Measurements from ENCODE around the gene ANKRD17. TPM values are rescaled to one million over a fixed set of nuclear protein-coding genes. Genes with fewer than 3 reads are reported as not detected.
"Not testable (repeated sequence)": the region's sequence is repeated elsewhere in the genome, so short reads cannot be mapped to it uniquely, and the experiment has no call there.

The ANKRD17 gene
- total RNA-seq, 1 donor from 2014 or later, result 42.7 TPM

- no peak for DNase-seq (ENCODE audit: low read depth in 2 of 2)
These were observed 52.4 kb downstream of the ANKRD17 start for GRCh38 chr4:73206236-73206635.

DNA sequence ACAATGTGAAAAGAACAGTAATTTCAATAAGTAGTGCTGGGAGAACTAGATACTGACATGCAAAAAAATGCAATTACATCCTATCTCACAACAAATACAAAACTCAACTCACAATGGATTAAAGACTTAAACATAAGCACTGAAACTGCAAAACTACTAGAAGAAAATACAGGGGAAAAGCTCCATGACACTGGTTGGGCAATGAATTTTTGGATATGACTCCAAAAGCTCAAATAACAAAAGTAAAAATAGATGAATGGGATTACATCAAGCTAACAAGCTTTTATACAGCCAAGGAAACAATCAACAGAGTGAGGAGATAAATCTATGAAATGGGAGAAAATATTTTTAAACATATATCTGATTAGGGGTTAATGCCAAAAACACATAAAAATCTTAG, 53.1 kb downstream of the ANKRD17 start:
- no peak for DNase-seq (ENCODE audit: low read depth in 2 of 2)

- DNase-seq (ENCODE audit: low read depth in 2 of 2), result not testable (repeated sequence)
These were observed 54.6 kb downstream of the ANKRD17 start for GRCh38 chr4:73203976-73204375.

DNA sequence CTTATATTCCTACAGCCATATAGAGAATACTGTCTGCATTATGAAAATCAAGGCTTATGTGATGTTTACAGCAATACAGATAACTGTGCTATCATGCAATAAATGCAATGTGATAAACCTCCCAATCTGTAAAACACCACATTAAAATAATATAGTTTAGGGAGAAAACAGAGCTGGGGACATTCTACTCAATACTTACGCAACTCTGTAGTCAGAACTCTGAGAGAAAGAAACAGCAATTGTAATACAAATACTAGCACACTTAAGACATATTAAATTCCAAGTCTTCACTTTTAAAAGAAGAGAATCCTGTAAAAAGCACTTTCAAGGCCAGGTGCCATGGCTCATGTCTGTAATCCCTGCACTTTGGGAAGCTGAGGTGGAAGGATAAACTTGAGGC, 61.4 kb downstream of the ANKRD17 start:
- no peak for DNase-seq (ENCODE audit: low read depth in 2 of 2)

DNA sequence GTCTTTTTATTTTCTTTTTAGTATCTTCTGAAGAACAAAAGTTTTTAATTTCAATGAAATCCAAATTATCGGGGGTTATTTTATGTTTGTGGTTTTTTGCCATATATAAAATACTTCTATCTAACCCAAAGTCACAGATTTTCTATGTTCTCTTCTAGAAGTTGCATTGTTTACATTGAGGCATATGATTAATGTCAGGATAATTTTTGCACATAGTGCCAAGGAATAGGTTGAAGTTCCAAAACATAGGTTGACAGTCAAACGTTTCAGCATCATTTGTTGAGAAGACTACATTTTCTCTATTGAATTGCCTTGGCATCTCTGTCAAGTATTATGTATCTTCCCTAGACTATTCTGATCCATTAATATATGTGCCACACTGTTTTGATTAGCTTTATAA, 64.5 kb downstream of the ANKRD17 start:
- DNase-seq (ENCODE audit: low read depth in 2 of 2), result no peak

- no peak for DNase-seq (ENCODE audit: low read depth in 2 of 2)
These were observed 64.9 kb downstream of the ANKRD17 start for GRCh38 chr4:73193659-73194058.

- no peak for DNase-seq (ENCODE audit: low read depth in 2 of 2)
These were observed 65.4 kb downstream of the ANKRD17 start for GRCh38 chr4:73193155-73193554.

GRCh38 chr4:73189274-73189810, 69.3 kb downstream of the ANKRD17 start:
- DNase-seq (ENCODE audit: low read depth in 2 of 2), result no peak

DNA sequence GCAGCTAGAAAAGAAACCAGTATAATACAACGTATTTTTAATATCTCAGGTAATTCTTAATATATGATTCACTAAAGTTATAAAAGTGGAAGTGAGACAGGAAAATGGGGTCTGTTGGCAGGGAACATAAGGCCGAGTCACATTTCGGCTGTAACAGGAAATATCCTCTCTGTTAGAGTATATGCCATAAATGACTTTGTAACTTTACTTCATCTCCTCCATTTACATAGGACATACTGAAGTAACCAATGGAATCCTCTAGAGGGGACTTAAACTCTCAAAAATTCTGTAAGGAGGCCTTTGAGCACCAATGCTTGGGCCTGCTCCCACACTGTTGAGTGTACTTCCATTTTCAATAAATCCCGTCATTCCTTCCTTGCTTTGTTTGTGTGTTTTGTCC, 71.3 kb downstream of the ANKRD17 start:
- peak; percentile 79 to 80 for DNase-seq (ENCODE audit: low read depth in 2 of 2)

- DNase-seq (ENCODE audit: low read depth in 2 of 2), result no peak
These were observed 72.7 kb downstream of the ANKRD17 start for GRCh38 chr4:73185903-73186302.

DNA sequence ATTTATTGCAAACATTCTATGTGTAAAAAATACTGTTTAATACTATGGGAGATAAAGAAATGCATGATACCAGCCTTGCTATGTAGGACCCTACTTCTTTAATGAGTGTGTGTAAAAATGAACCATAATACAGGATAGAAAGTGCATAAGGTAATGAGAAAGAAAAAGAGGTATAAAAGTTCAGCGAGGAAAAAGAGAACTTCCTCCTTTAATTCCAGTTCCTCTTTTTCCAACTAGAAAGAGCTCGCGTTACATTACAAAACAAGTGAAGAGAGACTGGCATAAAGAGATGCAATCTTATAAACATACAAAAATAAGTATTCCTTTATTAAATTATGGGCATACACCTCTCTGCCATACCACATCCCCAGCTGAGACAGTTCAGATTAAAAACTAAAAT, 77.4 kb downstream of the ANKRD17 start:
- DNase-seq (ENCODE audit: low read depth in 2 of 2), result no peak

DNA sequence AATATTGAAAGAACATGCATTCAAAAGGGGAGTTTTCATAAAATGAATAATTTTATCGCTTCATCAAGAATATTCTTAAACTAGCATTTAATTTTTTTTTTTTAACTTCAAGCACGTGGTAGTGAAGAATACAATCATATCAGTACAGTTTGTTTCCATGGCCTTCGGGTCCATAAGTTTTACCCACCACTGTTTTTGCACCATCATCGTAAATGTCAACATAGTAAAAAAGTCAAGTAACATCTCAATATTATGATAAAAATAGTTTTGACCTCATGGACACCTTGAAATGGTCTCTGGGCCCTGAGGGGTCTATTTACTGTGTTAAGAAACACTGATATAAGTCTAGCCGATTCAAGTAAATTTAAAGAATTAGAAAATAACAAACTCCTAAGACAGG, 80.2 kb downstream of the ANKRD17 start:
- DNase-seq (ENCODE audit: low read depth in 2 of 2), result no peak

DNA sequence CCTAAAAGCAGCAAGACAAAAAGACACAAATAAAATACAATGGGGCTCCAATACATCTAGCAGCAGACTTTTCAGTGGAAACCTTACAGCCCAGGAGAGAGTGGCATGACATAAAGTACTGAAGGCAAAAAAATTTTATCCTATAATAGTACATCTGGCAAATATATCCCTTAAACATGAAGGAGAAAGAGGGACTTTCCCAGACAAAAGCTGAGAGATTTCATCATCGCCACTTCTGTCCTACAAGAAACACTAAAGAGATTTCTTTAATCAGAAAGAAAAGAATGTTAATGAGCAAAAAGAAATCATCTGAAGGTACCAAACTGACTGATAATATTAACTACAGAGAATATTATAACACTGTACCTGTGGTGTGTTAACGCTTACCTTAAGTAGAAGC, 86.4 kb downstream of the ANKRD17 start:
- peak in 1 of 2 donors; percentile 28 for DNase-seq (ENCODE audit: low read depth in 2 of 2)

GRCh38 chr4:73170518-73171198, 87.9 kb downstream of the ANKRD17 start:
- DNase-seq (ENCODE audit: low read depth in 2 of 2), result no peak

- DNase-seq (ENCODE audit: low read depth in 2 of 2), result no peak
These were observed 92.4 kb downstream of the ANKRD17 start for GRCh38 chr4:73166212-73166611.

- no peak for DNase-seq (ENCODE audit: low read depth in 2 of 2)
These were observed 96.9 kb downstream of the ANKRD17 start for GRCh38 chr4:73161527-73162185.

- DNase-seq (ENCODE audit: low read depth in 2 of 2), result no peak
These were observed 102.2 kb downstream of the ANKRD17 start for GRCh38 chr4:73156394-73156793.

DNA sequence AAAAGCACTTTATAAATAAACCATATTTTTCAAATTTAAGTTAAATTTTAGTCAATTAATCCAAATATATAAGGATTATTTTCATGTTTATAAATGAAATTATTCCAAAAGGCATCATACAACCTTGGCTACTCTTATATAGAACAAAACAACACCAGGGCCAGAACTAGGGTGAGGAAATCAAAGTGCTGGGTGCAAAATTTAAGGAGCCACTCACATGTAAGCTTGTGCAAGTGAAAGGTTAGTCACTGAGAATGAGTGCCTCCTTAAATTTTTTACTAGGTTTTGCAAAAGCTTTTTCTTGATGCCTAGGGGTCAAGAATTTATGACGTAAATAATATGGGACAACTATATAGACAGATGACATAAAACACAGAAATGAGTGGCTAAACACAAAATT, 105.7 kb downstream of the ANKRD17 start:
- no peak for DNase-seq (ENCODE audit: low read depth in 2 of 2)

DNA sequence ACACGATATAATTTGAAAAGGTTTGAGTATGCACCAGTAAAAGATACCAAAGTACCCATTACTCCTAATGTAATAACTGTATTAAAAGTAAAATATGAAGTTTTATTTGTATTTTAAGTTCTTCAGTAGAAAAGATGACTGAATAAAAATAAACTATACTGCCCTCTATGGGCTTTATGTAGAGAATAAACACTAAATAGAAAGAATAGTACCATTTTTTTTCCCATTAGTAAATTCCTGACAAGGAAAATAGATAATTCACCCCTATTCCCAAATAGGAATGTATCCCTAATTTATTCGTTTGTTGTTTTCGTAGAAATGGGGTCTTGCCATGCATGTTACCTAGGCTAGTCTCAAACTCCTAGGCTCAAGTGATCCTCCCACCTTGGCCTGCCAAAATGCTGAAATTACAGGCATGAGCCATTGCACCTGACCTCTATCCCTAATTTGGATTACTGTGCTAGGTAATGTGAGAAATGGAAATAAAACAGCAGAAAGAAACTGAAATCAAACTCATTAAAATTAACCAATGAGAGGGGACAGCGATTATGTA, 115.5 kb downstream of the ANKRD17 start:
- peak in 1 of 2 donors; percentile 5 for DNase-seq (ENCODE audit: low read depth in 2 of 2)

GRCh38 chr4:73139991-73140390, 118.6 kb downstream of the ANKRD17 start:
- DNase-seq (ENCODE audit: low read depth in 2 of 2), result peak; percentile 3 to 9

- DNase-seq (ENCODE audit: low read depth in 2 of 2), result no peak
These were observed 119.4 kb downstream of the ANKRD17 start for GRCh38 chr4:73139245-73139644.

DNA sequence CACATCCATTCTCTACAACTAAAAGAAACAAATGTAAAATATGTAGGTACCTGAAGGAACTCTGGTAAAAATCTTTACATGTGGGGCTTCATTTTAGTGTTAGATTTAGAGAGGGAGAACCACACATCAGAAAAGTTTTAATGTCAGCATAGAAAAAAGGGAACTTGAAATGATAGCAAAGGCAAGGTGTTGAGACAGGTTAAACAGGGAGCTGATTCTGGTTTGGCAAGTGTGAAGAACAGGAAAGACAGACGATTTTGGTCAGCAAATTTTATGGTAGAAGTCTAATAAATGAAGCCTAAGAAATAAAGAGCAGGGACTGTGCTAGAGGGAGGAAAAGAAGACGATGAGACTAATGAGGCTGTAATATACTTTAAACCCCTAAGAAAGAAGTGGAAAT, 121.5 kb downstream of the ANKRD17 start:
- DNase-seq (ENCODE audit: low read depth in 2 of 2), result no peak

- no peak for DNase-seq (ENCODE audit: low read depth in 2 of 2)
These were observed 124.8 kb downstream of the ANKRD17 start for GRCh38 chr4:73133784-73134183.
